ENCODE data around the gene KCNIP3.

Gene KCNIP3

GRCh38 chr2:95275151-95275515, 22.0 kb upstream of the KCNIP3 start:
- DNase-seq (ENCODE audit: low spot score), result no peak

GRCh38 chr2:95275601-95276243, 21.4 kb upstream of the KCNIP3 start:
- no peak for DNase-seq (ENCODE audit: low spot score)

GRCh38 chr2:95276244-95276887, 20.8 kb upstream of the KCNIP3 start:
- DNase-seq (ENCODE audit: low spot score), result no peak

- no peak for DNase-seq (ENCODE audit: low spot score)
Measured at GRCh38 chr2:95276888-95277245, 20.3 kb upstream of the KCNIP3 start.

- DNase-seq (ENCODE audit: low spot score), result peak; percentile 45
Measured at GRCh38 chr2:95277246-95277906, 19.8 kb upstream of the KCNIP3 start.

GRCh38 chr2:95278051-95278471, 19.1 kb upstream of the KCNIP3 start:
- no peak for DNase-seq (ENCODE audit: low spot score)

GRCh38 chr2:95278637-95279225, 18.4 kb upstream of the KCNIP3 start:
- no peak for DNase-seq (ENCODE audit: low spot score)

- DNase-seq (ENCODE audit: low spot score), result no peak
Measured at GRCh38 chr2:95279435-95280035, 17.6 kb upstream of the KCNIP3 start.

- DNase-seq (ENCODE audit: low spot score), result no peak
Measured at GRCh38 chr2:95281071-95281470, 16.1 kb upstream of the KCNIP3 start.

- DNase-seq (ENCODE audit: low spot score), result no peak
Measured at GRCh38 chr2:95281786-95282185, 15.4 kb upstream of the KCNIP3 start.

GRCh38 chr2:95282458-95282857, 14.7 kb upstream of the KCNIP3 start:
- DNase-seq (ENCODE audit: low spot score), result no peak

GRCh38 chr2:95283562-95283961, 13.6 kb upstream of the KCNIP3 start:
- no peak for DNase-seq (ENCODE audit: low spot score)

GRCh38 chr2:95284886-95285541, 12.1 kb upstream of the KCNIP3 start:
- no peak for DNase-seq (ENCODE audit: low spot score)

GRCh38 chr2:95285542-95285932, 11.6 kb upstream of the KCNIP3 start:
- no peak for DNase-seq (ENCODE audit: low spot score)

GRCh38 chr2:95287336-95287735, 9.8 kb upstream of the KCNIP3 start:
- DNase-seq (ENCODE audit: low spot score), result no peak

- DNase-seq (ENCODE audit: low spot score), result no peak
Measured at GRCh38 chr2:95287806-95288205, 9.3 kb upstream of the KCNIP3 start.

GRCh38 chr2:95289253-95289652, 7.9 kb upstream of the KCNIP3 start:
- peak; percentile 6 for DNase-seq (ENCODE audit: low spot score)

- DNase-seq (ENCODE audit: low spot score), result no peak
Measured at GRCh38 chr2:95291222-95291621, 5.9 kb upstream of the KCNIP3 start.

GRCh38 chr2:95292623-95293260, 4.4 kb upstream of the KCNIP3 start:
- DNase-seq (ENCODE audit: low spot score), result no peak

- no peak for DNase-seq (ENCODE audit: low spot score)
Measured at GRCh38 chr2:95294579-95295250, 2.4 kb upstream of the KCNIP3 start.

- DNase-seq (ENCODE audit: low spot score), result no peak
Measured at GRCh38 chr2:95295376-95295775, 1.8 kb upstream of the KCNIP3 start.
